ENCODE data around the gene C14orf132.

C14orf132 gene

GRCh38 chr14:96091149-96091693 lies 52.1 kb downstream of the C14orf132 start:
- peak; percentile 54 for TF ChIP-seq GATA2 (IDR thresholded peaks at IDR 0.05; ENCODE audit: low read depth, low read length)
- no peak for TF ChIP-seq GATA3 (IDR thresholded peaks at IDR 0.05; ENCODE audit: low read depth, low read length)

- TF ChIP-seq GATA3 (IDR thresholded peaks at IDR 0.05; ENCODE audit: low read depth, low read length) (no peak), GATA2 (IDR thresholded peaks at IDR 0.05; ENCODE audit: low read depth, low read length) (no peak)
These were observed 52.8 kb downstream of the C14orf132 start for GRCh38 chr14:96091941-96092411.

- no peak for TF ChIP-seq GATA3 (IDR thresholded peaks at IDR 0.05; ENCODE audit: low read depth, low read length)
- no peak for TF ChIP-seq GATA2 (IDR thresholded peaks at IDR 0.05; ENCODE audit: low read depth, low read length)
These were observed 53.8 kb downstream of the C14orf132 start for GRCh38 chr14:96092936-96093335.

- TF ChIP-seq GATA2 (IDR thresholded peaks at IDR 0.05; ENCODE audit: low read depth, low read length): no peak
- TF ChIP-seq GATA3 (IDR thresholded peaks at IDR 0.05; ENCODE audit: low read depth, low read length): no peak
These were observed 55.0 kb downstream of the C14orf132 start for GRCh38 chr14:96094211-96094610.

- TF ChIP-seq GATA3 (IDR thresholded peaks at IDR 0.05; ENCODE audit: low read depth, low read length) (no peak), GATA2 (IDR thresholded peaks at IDR 0.05; ENCODE audit: low read depth, low read length) (no peak)
These were observed 55.5 kb downstream of the C14orf132 start for GRCh38 chr14:96094656-96095055.

GRCh38 chr14:96095058-96095457 lies 55.9 kb downstream of the C14orf132 start:
- TF ChIP-seq GATA3 (IDR thresholded peaks at IDR 0.05; ENCODE audit: low read depth, low read length): no peak
- peak; percentile 51 for TF ChIP-seq GATA2 (IDR thresholded peaks at IDR 0.05; ENCODE audit: low read depth, low read length)

GRCh38 chr14:96095581-96096476 lies 56.7 kb downstream of the C14orf132 start:
- TF ChIP-seq GATA2 (IDR thresholded peaks at IDR 0.05; ENCODE audit: low read depth, low read length) (peak; percentile 98), GATA3 (IDR thresholded peaks at IDR 0.05; ENCODE audit: low read depth, low read length) (peak; percentile 87)

GRCh38 chr14:96096639-96097610 lies 57.8 kb downstream of the C14orf132 start:
- TF ChIP-seq GATA3 (IDR thresholded peaks at IDR 0.05; ENCODE audit: low read depth, low read length) (no peak), GATA2 (IDR thresholded peaks at IDR 0.05; ENCODE audit: low read depth, low read length) (no peak)

- TF ChIP-seq GATA3 (IDR thresholded peaks at IDR 0.05; ENCODE audit: low read depth, low read length): no peak
- no peak for TF ChIP-seq GATA2 (IDR thresholded peaks at IDR 0.05; ENCODE audit: low read depth, low read length)
These were observed 58.6 kb downstream of the C14orf132 start for GRCh38 chr14:96097752-96098151.

GRCh38 chr14:96098309-96098998 lies 59.3 kb downstream of the C14orf132 start:
- TF ChIP-seq GATA2 (IDR thresholded peaks at IDR 0.05; ENCODE audit: low read depth, low read length): no peak
- no peak for TF ChIP-seq GATA3 (IDR thresholded peaks at IDR 0.05; ENCODE audit: low read depth, low read length)

- TF ChIP-seq GATA3 (IDR thresholded peaks at IDR 0.05; ENCODE audit: low read depth, low read length) (no peak), GATA2 (IDR thresholded peaks at IDR 0.05; ENCODE audit: low read depth, low read length) (no peak)
These were observed 59.8 kb downstream of the C14orf132 start for GRCh38 chr14:96098999-96099335.

GRCh38 chr14:96100161-96101064 lies 61.3 kb downstream of the C14orf132 start:
- TF ChIP-seq GATA3 (IDR thresholded peaks at IDR 0.05; ENCODE audit: low read depth, low read length) (no peak), GATA2 (IDR thresholded peaks at IDR 0.05; ENCODE audit: low read depth, low read length) (no peak)
